HG02970 (cell line): ENCODE data around the gene COL18A1.
"Not testable (repeated sequence)": the region's sequence is repeated elsewhere in the genome, so short reads cannot be mapped to it uniquely, and the experiment has no call there.

Source experiments
- ATAC-seq: cut with Tn5 transposase; IDR thresholded peaks from one replicate; pipeline ENCODE4 v1.9.1; 2021; ENCODE audit warnings: mild to moderate bottlenecking, moderate library complexity, moderate number of reproducible peaks; ENCODE audit not compliant: unreplicated experiment, low FRiP score

COL18A1 gene

GRCh38 chr21:45366931-45367401 lies 38.0 kb upstream of the COL18A1 start:
- no peak for ATAC-seq

- ATAC-seq, result no peak
These were observed 37.3 kb upstream of the COL18A1 start for GRCh38 chr21:45367402-45368351.

- ATAC-seq, result not testable (repeated sequence)
These were observed 35.9 kb upstream of the COL18A1 start for GRCh38 chr21:45369018-45369417.

- no peak for ATAC-seq
These were observed 34.4 kb upstream of the COL18A1 start for GRCh38 chr21:45370575-45370974.

GRCh38 chr21:45371081-45371480 lies 33.9 kb upstream of the COL18A1 start:
- no peak for ATAC-seq

GRCh38 chr21:45371655-45372054 lies 33.3 kb upstream of the COL18A1 start:
- no peak for ATAC-seq

GRCh38 chr21:45372732-45373355 lies 32.1 kb upstream of the COL18A1 start:
- no peak for ATAC-seq

GRCh38 chr21:45373991-45374816 lies 30.8 kb upstream of the COL18A1 start:
- no peak for ATAC-seq

- ATAC-seq, result no peak
These were observed 30.0 kb upstream of the COL18A1 start for GRCh38 chr21:45374826-45375455.

- no peak for ATAC-seq
These were observed 28.3 kb upstream of the COL18A1 start for GRCh38 chr21:45376459-45377324.

GRCh38 chr21:45377325-45377709 lies 27.6 kb upstream of the COL18A1 start:
- no peak for ATAC-seq

- no peak for ATAC-seq
These were observed 27.1 kb upstream of the COL18A1 start for GRCh38 chr21:45377866-45378257.

- no peak for ATAC-seq
These were observed 26.6 kb upstream of the COL18A1 start for GRCh38 chr21:45378258-45378966.

- no peak for ATAC-seq
These were observed 25.6 kb upstream of the COL18A1 start for GRCh38 chr21:45379171-45379900.

- no peak for ATAC-seq
These were observed 25.0 kb upstream of the COL18A1 start for GRCh38 chr21:45379901-45380330.

GRCh38 chr21:45380566-45380965 lies 24.4 kb upstream of the COL18A1 start:
- ATAC-seq, result no peak

GRCh38 chr21:45381036-45381787 lies 23.8 kb upstream of the COL18A1 start:
- ATAC-seq, result no peak
